SHP77 (cell line): ENCODE measurements around the gene DDA1.

ENCODE experiments used
- DNase-seq, 2 experiments: peaks; one replicate each; lab custom pipeline; 2025; lab: John Stamatoyannopoulos, UW

Gene DDA1

DNA sequence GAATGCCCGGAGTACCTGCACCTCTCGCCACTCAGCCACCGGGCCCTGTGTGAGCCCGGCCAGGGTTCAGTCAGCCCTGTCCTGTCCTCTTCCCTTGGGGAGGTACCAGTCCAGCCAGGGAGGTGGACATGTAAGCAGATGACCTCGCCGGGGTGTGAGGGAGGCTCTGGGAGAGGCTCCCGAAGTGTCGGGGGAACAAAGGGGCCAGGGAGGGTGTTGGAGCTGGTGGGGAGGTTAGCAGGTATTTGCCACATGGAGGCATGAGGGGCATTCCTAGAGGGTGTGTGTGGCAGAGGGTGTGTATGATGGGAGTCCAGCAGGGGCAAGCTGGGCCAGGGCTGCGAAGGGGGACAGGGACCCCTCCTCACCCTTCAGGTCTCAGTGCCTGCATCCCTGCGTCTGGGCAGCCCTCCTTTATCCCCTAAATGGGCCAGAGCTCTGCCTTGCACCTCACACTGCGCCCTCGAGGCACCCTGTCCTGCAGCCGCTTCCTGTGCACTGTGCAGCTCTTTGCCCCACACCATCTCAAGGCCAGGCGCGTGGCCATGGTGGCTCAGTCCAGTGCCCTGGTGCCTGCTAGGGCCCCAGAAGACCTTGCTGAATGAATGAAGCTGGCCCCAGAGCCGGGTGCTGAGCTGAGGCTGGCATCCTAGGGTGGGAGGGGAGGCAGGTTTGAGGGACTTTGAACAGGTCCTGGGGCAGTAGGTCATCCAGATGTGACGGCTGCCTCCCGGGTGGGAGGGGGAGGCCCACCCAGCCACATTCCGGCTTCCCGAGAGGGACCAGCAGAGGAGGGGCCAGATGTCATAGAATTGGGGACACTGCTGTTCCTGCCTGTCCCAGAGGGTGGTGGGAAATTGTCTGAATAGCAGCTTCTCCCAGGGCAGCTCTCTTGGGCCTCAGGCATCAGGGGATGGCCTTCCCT is 3.1 kb downstream of the DDA1 start:
- DNase-seq = no peak

DNA sequence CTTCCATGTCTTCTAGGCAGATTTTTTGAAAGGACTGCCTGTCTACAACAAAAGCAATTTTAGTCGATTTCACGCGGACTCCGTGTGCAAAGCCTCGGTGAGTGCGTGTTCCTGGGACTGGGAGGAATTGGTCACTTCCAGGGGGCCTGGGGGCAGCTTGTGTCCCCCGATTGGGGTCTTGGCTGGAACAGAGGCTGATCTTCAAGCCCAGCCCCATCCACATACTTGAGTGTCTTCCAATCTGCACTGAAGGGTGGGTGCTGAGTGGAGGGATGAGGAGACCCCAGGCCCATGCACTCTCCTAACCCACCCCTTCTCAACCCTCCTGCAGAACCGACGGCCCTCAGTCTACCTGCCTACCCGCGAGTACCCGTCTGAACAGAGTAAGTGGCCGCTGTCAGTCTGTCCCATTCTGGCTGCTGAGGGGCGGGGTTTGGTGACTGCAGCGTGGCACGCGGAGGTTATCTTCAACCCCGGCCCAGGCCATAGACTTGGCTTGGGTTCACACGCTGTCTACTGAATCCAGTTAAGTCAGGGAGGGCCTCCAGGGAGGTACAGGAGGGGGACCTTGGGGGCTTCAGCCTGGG is 4.7 kb downstream of the DDA1 start:
- no peak for DNase-seq

DNA sequence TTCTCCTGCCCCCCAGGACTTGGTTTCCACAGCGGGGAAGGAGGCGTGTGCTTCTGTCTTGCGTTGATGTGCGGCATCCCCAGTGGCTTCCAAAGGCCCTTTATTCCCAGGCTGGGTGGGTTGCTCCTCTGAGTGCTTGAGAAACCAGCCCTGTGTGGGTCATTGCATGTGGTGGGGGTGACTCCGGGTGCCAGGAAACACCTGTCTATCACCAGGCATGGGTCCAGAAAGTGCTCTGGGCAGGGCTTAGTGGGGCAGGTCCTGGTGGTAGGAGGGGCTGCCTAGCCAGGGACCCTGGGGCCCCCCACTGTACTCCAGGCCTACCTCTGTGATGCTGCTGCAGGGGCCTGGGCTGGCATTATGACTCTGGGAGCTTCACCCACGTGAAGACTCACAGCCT is 9.6 kb downstream of the DDA1 start:
- no peak for DNase-seq

DNA sequence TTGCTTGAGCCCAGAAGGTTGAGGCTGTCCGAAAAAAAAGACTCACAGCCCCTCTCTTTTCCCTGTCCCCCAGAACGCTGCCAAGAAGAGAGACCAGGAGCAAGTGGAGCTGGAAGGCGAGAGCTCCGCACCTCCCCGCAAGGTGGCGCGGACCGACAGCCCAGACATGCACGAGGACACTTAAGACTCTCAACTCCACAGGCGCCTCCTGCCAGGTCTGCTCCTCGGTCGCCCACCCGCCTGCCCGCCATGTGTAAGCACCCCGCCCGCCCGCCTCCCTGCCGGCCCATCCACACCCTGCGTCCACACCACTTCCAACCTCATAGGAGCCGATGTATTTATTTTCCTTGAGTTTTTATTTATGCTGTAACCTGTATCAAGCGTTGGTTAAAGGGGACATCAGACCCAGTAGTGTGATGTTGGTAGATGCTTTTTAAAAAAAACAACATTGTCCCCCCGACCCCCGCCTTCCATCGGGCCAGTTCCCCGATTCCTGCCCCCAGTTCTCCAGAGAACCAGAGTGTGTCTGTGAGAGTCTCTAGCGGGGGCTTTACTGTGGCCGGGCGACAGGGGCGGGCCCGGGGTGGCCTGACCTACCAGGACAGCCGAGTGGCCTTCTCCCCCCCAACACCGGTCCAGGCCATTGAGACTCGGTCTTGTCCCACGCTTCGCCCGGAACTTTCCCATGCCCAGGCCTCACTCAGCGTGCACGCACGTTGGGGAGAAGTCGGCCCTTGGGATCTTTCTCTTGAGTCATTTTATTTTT is 10.3 kb downstream of the DDA1 start:
- DNase-seq = no peak

DNA sequence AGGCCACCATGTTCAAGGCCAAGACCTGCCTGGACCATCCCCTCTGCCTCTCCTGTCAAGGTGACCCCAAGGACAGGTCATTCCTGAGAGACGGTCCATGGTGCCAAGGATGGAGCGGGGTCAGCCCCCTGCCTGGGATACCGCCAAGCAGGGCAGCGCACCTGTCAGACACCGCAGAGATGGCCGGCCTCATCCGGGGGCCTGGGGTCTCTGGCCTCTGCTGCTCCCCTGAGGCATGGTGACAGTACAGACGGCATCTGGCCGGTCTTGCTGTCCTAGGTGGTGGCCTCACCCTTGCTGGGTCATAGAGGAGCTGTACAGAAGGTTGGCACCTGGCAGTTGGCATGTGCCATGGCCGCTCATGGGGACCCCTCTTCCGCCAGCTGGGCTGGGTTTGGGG is 11.1 kb downstream of the DDA1 start:
- DNase-seq = no peak

DNA sequence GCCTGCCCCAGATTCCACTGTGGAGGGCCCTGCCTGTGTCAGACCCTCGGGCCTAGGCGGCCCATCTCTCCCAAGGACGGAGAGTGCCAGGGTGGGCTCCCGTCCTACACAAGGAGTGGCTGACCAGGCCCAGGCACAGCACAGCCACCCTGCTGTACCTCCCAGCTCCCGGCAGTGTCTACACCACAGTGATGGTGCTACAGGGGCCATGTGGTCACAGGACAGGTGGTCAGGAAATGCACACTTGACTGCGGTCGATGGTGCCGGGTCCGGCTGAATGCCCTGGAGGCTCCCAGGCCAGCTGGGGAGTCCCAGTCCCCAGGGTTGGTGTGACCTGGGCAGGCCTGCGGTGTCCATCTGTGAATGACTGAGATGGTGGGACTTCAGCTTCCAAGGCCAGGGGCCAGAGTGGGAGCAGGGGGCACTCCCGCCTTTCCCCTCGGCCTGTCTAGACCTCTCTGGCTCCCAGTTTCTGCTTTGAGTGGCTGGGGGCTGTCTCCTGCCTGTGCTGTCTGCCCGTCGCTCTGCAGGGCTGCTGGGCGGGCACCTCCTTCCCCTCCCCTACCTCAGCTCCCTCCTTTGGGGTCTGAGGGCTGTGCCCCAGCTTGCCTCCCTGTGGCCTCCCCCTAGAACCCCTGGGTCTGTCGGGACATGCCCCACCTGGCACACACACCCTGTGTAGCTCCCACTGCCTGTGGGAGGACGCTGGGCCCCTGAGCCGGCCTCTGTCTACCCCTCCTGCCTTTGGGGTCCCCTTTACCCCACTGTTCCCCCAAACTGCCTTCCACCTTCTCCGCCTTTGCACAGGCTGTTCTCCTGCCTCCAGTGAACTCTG is 12.5 kb downstream of the DDA1 start:
- no peak for DNase-seq

DNA sequence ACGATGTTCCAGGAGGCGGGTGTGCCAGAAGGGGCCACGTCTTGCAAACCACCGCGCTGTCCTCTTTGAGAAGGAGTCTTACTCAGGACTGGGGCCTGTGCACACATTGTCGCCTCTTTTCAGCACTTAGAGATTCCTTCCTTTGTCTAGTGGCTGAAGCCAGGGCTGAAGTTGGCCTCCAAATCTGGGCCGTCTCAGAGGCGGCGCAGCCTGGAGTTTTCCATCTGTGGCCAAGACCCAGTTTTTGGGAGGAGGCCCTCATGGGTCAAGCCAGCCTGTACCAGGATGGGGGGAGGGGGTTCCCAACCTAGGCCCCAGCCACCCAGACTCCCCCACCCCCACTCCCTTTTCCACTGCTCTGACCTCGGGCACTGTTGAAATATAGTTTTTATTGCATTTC is 13.5 kb downstream of the DDA1 start:
- DNase-seq = no peak

DNA sequence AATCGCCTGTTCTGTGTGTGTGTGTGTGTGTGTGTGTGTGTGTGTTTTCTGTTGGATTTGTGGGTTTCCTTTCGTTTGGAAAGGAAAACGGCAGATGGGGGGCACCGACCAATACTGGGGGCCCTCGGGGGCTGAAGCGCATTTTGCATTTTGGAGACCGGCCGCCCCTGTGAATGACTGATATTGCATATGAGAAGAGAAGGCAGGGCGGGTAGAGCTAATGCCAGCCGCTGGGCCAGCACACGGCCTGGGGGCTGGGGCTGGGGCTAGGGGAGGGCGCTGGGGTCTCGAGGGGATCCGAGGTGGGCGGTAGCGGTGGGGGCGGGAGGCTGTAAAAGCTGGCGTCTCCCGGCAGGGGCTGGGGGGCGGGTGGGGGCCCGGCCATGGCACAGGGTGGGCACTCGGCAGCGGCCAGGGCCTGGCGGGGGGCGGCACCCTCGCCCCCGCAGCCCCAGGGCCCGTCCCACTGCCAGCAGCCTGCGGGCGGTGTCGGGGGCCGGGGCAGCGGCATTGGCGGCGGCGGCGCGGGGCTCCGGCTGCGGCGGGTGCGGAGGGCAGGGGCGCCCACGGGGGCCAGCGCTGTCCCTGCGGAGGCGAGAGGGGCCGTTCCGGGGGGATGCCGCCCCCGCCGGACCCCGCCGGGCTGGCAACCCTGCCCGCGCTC is 14.1 kb downstream of the DDA1 start:
- DNase-seq = no peak

DNA sequence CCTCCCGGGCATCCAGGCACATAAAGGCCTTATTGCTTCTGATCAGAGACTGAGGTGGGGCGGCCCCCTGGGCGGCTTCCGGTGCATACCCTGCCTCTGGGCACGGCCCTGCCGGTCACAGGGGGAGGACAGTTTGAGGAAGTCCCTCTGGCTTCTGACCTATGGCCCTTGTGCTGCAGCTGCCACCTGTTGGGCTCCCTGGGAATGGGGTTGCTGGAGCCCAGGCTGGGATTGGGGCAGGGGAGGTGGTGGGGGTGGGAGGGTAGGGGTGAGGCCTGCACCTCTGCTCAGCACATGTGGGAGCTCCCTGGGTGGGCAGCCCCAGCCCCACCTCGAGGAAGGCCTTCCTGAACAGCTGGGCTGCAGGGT is 14.6 kb downstream of the DDA1 start:
- no peak for DNase-seq

DNA sequence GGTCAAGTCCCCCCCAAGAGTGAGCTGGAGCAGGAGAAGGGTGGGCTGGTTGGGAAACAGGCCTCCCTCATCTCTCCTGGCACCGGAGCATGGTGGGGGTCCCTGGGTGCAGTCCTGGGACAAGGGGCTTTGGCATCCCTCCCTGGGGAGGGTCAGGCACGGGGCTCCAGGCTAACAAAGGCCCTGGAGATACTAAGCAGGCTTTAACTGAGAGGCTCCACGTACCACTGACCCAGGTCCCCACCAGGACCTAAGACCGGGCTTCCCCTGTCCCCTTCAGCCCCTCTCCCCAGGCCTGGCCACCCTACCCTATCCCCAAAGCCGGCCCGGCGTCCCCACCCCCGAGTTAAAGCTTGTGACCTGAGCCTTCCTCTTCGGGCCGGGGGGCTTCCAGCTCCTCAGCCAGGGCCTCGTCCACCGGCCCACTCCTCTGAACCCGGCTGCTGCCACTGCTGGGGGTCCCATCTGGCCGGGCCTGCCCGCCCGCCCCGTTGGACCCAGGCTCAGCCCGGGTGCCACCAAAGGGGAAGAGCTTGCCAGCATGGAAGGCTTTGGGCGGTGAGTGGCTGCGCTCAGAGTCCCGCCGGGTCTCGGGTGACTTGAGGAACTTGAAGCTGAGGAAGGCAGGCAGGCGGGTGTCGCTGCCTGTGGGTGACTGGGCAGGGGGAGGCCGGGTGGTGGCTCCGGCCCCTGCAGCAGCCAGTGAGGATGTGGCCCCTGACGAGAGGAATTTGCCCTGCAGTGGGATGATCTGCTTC is 15.2 kb downstream of the DDA1 start:
- DNase-seq = no peak

DNA sequence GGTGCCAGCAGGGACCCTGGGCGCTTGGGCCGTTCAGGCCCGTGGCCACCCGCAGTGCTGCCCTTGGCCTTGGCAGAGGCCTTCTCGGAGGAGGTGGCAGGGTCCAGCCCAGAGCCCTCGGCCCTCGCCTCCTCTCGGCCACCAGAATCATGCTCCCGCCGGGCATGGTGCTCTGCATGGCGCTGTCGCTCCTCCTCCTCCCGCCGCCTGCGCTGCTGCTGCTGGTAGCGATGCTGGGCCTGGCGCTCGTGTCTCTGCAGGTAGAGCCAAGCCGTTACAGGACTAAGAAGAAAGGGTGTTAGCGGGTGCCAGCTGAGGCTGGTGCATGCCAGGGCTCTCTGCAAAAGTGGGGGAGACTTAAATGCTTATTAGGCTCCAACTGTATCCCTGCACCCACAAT is 15.8 kb downstream of the DDA1 start:
- no peak for DNase-seq

DNA sequence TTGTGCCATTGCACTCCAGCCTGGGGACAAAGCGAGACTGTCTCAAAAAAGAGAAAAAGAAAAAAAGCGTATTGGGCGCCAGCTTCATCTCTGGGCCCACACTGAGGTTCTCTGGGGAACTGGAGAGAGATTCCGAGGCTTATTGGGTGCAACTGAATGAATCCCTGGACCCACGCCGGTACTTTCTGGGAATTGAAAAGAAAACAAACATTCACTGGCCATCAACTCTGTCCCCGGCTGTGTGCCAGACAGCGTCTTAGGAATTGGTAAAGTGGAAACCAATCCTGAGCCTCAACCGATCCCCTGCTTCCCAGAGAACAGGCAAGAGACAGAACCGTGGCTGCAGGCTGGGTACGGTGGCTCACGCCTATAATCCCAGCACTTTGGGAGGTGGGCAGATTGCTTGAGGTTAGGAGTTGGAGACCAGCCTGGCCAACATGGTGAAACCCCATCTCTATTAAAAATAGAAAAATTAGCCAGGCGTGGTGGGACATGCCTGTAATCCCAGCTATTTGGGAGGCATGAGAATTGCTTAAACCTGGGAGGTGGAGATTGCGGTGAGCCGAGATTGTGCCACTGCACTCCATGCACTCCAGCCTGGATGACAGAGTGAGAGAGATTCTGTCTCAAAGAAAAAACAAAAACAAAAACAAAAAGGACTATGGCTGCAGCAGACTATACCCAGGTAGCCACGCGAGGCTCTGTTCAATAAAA is 16.7 kb downstream of the DDA1 start:
- no peak for DNase-seq

DNA sequence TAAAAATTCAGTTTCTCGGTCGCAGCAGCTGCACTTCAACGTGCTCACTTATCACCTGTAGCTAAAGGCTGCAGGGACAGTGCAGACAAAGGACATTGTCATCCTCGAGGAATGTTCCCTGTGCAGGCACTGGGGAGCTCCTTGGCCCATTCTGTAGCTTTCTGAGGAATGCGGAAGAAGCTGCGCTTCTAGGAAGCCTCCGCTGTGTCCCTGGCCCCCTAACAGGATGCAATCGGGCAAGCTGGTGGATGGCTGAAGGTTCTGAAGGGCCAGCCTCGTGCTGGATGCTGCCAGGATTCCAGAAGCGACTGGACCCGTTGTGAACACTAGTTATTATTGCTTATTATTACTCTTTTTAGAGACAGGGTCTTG is 17.2 kb downstream of the DDA1 start:
- no peak for DNase-seq

DNA sequence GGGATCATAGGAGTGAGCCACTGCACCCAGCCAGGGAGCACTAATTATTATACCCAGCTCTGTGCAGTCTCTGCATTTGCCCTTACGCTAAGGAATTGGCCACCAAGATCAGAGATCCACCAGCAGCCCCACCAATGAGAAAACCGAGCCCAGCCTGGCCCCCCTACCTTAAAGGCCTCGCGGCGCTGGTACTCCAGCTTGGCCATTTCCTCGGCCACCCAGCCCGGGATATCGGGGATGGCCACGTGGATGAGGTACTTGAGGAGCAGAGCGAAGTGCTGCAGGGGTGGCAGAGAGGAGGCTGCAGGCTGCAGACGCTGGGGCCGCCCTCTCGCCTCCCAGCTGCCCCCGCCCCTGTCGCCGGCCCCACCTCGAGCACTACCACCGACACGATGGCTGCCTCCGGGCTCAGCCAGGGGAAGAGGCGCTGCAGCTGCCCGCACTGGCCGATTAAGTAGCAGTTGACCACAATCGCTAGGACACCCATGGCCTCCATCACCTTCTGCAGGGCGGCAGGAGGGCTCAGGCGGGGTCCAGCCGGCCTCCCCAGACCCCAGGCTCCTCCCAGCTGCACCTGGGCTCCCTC is 17.8 kb downstream of the DDA1 start:
- no peak for DNase-seq

DNA sequence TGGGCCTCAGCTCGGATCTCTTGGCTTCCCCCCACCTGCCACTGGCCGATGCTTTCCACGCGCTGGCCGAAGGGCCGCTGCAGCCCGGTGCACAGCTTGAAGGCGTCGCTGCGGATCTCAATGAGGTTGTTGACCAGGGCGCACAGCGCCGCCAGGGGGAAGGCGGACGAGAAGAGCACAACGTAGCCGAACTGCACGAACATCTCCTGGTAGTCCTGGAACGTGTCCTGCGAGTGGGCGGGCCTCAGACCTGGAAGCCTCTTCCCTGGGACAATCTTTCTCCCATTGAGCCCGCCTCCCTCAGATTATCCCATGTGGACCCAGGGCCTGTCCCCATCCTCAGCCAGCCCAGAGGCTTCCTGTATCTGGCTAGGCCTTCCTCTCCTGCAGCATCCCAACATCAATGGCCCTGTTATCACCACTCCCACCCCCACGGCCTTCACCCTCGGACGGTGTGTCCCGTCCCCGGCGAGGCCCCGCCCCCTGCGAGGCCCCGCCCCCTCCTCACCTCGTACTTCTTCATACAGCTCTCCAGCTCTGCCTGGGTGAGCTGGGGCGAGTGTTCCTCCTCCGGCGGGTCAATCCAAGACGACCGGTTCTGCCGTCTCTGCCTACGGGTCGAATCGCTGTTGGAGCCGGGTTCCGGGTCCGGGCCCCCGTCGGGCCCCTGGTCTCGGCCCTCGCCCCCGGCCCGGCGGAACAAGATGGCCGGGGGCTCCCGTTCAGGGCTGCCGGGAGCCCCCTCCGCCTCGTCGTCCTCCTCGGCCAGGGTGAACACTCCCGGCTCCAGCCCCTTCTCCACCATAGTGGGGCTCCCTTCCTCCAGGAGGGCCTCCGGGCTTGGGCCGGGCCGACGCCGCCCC is 18.5 kb downstream of the DDA1 start:
- no peak for DNase-seq

DNA sequence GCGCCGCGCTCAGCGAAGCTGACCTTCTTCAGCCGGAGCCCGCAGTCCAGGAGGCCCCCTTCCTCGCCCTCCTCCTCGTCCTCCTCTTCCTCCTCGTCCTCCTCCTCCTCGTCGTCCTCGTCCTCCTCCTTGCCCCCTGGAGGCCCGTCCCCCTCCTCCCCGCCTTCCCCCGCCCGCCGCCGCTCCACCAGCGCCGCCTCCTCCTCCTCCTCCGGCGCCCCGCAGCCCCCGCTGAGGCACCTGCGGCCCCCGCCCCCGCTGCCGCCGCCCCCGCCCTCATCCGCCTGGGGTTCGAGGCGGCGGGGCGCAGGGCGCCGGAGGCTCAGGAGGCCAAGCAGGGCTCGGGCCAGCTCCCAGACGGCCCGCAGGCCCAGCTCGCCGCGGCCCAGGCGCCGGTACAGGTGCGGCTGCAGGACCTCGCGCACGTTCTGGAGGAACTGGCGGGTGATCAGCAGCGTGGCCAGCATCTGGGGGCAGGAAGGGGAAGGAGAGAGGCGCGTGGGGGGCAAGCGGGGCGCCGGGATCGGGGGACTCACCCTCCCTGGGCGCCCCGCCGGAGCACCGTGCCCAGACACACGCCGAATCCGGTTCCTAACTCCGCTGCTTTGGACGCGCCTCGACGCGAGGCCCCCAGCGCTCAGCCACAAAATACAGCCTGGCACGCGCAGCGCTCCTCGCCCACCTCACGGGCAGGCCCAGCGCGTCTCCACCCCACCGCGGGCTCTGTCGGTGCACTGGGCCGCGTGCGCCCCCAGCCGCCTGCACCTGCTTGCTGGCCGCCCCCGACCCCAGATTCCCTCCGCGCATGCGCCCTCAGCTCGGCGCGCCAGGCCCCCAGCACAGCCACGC is 19.4 kb downstream of the DDA1 start:
- no peak for DNase-seq

DNA sequence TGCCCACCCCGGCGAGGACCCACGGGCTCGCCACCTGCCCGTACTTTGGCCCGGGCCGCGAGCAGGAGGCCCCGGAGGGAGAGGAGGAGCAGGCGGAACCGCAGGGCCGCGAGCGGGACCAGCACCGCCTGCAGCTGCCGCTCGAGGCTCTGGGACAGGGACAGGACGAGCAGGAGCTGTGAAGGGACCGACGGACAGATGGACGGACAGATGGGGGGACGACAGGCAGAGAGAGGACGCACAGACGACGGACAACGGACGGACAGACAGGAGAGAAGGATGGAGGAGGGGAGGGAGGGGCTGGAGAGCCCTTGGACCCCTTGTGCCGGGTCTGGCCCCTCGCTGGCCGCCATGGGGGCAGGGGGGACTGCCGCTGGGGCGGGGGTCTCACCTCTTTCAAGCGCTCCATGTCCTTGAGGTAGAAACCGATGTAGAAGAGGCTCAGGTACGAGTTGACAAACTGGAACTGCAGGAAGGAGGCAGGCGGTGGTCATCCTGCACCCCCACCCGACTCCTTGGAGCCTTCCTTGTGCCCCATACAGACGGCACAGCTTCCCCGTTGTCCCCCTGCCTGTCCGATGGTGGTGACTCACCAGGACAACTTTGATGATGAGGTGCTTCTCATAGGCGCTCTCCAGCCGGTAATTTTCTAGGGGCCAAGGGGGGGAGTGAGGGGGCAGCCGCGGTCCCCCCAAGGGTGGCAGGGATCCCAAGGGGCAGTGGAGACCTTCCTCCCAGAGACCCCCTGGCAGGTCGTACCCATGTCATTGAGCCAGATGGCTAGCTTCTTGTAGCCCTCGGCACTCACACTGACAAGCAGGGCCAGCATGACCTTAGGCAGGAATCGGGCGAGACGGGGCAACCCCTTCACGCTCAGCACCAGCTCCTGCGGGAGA is 20.3 kb downstream of the DDA1 start:
- no peak for DNase-seq
